PC-3 (cell line): ENCODE measurements around the gene DEUP1.

Source experiments
- CTCF ChIP-seq: fragments of 300-600 bp; sonication (generic); conservative IDR thresholded peaks from 2 replicates; pipeline ENCODE4 v1.5.1; 2017; ENCODE audit warnings: antibody characterized with exemption, low read depth, mild to moderate bottlenecking, low read length
- EZH2 ChIP-seq: fragments of 300-600 bp; sonication (generic); IDR thresholded peaks from one replicate; pipeline ENCODE4 v1.6.1; 2017; ENCODE audit warnings: antibody characterized with exemption, mild to moderate bottlenecking, low read length; ENCODE audit not compliant: unreplicated experiment
- EZH2phosphoT487 ChIP-seq: fragments of 300-600 bp; sonication (generic); IDR thresholded peaks from 2 replicates; pipeline ENCODE4 v1.6.1; 2018; ENCODE audit warnings: mild to moderate bottlenecking, antibody characterized with exemption, low read length, borderline replicate concordance

GRCh38 chr11:93484716-93485115 is 154.2 kb downstream of the DEUP1 start:
- TF ChIP-seq CTCF (no peak), EZH2 (no peak), EZH2phosphoT487 (no peak)
